COR-L47 (cell line): Measurements from ENCODE around the gene PKNOX2.
A peak's percentile ranks its signal among the peaks of the same experiment; 100 is the strongest.

Experiments used
- DNase-seq: peaks from one replicate; lab custom pipeline; 2025; lab: John Stamatoyannopoulos, UW

Gene PKNOX2

DNA sequence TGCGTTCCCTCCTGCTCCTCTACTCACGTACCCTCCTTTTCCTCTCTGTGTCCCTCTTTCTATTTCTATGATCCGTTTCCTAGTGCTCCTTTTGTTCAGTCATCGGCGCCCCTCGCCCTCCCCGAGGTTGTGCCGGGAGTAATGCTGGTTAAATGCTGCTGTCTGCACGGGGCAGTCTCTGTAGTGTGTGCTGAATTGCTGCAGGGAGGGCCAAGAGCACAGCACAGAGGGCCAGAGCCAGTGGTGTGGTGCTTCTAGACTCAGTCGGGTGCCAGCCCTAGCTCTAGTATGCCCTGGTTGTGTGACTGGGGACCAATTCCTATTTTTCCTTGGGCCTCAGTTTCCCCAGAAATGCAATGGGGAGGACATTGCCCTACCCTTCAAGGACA is 98.3 kb downstream of the PKNOX2 start:
- DNase-seq: no peak

DNA sequence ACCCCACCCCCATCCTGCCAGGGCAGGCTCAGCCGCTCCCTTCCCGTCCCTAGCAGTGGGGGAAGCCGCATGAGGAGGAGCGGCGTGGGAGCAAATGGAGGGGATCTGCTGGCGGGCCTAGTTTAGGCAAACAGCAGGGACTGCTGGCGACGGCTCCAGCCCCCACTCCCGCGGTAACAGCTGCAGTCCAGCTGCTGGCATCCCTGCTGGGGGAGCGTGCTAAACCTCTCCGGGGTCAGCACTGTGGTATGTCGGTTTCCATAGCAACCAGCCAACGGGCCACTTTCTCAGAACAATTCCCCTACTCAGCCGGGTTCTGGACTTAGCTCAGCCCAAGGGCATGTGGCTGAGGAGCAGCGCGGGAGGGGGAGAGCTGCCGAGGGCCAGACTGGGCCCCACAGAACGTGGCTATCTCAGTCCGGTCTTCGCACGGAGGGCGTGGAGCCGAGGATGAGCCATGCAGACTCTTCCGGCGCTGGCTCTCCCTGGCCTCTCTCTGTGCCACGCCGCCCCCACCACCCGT is 98.8 kb downstream of the PKNOX2 start:
- peak; percentile 40 for DNase-seq

DNA sequence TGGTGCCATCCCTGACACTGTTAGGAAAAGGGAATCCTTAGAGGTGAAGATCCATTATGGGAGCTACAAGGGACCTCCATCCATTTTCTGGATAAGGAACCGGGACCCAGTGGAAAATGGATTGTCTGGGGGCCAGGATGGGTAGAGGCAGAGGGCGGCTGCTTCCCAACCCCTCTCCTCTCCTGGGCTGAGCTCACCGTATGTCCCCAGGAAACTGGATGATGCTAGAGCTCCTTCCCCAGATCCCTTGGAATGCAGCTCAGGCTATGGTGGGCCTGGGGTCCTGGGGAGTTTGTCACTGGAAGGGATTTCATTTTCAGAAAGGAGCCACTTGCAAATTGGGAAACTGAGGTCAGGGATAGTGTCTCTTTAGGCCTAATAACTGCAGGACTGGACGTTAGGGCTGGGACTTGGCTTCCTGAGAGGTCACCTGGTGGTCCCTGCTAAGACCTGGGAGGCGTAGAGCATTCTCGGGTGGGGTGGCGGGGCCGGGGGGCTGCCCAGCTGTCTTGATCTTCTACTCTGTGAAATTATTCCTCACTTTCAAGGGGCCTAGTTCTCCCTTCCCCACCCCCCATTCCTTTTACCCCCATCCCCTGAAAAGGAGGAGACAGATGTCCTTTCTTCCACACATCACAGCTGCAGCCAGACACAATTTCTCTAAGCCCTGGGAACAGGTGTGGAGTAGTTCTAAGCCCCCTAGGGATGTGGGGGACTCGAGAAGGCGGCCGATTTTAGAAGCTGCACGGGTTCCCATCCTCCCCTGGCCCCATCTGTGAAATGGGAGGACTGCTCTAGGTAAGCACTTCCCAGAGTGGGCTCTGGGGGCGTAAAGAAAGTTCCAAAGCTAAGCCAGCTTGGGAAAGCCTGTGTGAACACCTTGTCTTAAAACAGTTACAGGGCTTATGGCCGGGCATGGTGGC is 99.8 kb downstream of the PKNOX2 start:
- no peak for DNase-seq

DNA sequence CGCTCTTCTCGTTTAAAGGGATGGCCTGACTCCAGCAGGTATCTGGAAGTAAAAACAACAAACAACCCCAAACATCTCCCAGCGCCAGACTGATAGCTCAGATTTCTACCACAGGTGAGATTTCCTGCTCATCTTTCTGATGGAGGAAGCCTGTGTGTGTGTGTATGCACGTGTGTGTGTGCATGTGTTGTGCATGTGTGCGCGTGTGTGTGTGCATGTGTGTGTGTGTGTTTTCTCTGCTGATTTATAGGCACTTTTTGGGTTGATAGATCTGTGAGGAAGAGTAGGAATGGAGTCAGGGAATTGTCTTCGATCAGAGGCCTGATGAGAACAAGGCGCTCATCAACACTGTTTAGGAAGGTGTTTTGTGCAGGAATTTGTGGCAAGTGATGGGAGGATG is 103.0 kb downstream of the PKNOX2 start:
- no peak for DNase-seq

DNA sequence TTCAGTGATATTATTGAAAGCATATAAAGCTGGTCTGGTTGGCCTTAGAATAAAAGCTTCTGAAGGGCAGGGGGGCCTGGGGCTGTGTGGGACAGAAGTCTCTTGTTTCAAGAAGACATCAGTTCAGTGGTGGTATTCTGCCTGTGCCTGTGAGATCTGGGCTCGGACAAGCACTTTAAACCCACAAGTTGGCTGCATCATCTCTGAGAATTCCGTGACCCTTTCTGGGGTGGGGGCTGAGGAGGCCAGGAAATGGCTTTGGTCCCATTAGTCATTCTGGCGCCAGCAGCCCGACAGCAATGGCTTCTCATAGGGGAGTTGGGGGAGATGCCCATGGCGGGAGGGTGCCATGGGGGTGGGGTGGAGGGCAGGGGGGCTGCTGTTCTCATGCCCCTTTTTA is 104.1 kb downstream of the PKNOX2 start:
- DNase-seq: no peak

DNA sequence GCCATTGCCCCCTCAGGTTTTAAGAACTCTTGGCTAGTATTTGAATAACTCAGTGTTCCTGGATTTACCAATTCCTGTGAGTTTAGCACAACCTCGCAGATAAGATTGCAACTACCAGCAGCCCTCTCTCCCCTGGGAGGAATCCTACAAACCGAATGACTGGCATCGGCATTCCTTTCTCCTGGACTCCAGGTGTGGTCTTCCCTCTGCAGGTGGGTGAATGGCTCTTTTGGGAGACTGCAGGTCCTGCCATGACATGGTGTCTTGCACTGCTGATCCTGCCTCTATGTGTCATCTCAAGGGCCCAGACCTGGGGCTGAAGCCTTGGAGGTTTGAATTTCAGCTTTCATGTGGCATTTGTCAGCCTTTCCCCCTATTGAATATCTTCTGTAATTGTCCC is 105.6 kb downstream of the PKNOX2 start:
- DNase-seq: no peak

DNA sequence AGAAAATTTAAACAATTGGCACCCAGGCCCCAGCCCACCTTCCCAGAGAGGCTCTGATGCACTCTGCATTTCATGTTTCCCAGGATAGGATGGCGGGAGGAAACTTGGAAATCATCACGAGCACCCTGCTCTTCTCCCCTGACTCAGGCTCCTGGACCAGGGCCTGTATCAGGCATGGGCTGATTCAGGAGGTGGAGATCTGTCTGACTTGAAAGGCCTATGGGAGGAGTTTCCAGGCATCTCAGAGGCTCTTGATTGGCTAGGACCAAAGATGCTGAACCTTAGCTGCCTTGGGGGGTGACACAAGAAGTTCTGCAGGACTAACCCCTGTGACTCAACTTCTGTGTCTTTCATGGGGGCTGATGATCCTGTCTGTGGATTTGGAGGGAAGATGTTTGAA is 106.2 kb downstream of the PKNOX2 start:
- no peak for DNase-seq

DNA sequence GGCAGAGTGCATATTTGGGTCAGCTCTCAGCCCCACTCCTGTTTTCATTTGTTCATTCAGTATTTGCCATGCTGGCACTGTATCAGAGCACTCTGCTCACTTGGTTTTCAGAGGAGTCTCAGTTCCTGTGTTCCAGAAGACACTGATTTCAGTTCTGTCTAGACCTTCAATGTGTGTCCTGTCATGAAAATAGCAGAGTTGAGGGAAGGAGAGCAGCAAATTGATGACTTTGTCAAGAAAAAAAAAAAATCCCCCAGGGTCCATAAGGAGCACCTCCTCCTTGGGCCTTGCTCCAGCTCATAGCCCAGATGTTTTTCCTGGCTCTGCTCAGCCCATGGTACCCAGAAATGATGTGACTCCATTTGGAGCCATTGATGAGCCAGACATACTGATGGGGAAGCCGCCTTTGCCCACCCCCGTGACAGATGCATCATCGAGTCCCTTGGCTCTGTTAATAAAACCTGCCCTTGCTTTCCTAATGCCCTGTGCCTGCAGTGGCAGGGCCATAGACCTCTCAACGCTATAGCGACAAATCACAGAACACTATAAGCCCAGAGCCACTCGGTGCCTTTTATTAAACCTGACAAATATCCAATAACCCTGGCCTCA is 107.0 kb downstream of the PKNOX2 start:
- DNase-seq: no peak

DNA sequence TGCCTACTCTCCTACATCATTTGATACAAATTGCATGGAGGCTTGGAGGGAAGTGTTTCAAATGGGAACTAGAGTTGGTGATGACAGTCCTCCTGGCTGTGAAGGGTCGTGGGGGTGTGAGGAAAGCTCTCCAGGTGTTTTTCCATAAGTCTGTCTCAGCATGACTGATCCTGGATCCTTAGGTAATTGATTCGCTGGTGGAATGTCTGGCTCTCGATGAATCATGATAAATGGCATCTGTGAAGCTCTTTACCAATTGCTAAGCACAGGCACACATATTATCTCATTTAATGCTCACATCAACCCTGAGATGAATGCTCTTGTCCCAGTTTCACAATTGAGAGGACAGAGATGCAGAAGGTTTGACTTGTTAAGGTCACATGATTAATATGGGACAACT is 107.5 kb downstream of the PKNOX2 start:
- DNase-seq: no peak

DNA sequence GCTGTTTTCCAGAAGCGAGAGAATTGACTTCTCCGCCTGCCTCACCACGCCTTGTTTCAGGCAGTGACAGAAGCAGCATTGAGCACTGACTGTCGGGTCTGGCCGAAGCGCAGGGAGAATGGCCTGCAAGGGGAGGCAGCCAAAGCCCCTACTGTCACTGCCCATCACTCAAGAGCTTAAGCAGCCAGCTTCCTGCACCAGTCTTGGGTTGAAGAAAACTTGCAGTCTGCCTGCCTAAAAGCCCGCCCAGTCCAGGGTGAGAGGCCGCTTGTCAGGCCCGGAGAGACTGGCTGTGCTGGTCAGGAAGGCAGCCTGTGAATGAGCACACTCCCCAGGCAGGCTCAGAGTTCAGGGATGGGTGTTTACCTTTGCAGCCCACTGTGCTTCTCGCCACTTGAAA is 108.3 kb downstream of the PKNOX2 start:
- DNase-seq: no peak

DNA sequence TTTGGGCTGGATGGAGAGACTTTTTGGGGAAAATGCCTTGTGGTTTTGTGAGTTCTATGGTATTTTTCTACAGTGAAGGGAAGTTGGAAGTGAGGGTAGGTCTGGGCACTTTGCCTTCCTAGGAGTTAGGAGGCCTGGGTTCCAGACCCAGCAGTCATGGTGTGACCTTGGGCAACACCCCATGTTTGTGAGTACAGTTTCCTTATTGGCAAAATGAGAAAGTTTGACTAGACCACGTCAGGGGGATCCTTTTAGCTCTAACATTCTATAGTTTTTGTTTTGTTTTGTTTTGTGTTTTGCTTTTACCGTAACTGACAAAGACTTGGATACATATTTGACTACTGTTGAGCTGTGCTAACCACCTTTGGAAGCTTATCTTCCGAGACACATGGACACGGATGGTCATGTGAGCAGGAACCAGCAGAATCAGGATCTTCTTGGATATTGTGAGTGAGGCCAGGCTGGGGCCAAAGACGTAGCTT is 109.0 kb downstream of the PKNOX2 start:
- DNase-seq: no peak

DNA sequence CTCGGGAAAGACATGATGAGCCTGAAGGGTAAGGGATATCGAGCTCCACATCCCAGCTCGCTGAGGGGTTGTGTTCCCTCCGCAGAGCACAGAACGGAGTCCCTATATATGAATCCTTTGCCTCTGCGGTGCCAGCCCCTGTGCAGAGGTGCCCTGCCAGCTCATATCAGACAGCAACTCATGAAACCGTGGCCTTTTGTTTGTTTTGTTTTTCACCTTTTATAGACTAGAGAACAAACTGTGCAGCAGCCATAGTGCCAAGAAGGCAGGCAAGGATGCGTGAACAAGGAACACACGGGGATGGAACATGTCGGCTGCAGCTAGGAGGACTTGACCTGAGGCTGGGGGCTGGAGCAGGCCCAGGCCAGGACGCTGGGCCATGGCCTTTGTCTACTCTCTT is 109.8 kb downstream of the PKNOX2 start:
- DNase-seq: no peak

DNA sequence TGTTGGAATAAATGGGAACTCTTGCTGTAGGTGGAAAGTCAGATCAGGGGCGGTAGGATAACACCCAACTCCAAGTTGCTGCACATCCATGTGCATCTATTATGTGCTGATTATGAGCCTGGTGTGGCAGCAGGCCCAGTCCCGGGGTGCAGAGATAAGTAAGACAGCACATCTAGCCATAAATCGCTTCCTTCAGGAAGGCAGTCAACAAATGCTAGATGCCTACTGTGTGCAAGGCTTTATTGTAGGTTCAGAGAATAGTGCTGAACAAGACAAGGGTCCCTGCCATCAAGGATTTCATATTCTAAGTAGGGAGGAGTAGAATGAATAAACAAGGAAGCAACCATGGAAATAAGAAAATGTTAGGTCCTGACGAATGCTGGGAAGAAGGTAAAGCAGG is 110.2 kb downstream of the PKNOX2 start:
- no peak for DNase-seq

DNA sequence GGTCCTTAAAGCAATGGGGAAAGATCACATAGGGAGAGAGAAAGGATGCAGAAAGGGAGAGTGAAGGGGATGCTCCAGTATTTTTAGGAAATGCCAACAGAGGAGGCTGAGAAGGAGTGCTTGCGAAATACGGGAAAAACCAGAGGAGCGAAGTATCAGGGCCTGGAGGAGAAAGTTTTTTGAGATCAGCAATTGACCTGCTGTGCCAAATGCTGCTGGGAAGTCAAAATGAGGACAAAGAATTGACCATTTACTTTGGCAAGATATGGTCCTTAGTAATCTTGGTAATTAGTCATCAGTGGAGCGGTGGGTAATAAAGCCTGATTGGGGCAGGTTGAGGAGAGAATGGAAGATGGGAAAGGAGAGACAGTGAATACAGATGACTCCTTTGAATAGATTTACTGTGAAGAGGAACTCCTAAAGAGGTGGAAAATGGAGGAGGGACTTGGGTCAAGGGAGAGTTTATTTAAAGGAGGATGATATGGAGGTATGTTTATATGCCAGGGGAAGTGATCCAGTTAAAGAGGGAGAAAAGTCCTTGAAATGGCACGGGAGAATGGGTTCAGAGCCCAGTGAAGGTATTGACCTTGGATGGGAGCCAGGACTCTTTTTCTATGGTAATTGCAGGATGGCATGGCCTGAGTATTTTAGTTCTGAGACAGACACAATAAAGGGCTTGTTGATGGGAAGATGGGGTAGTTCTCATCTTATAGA is 111.5 kb downstream of the PKNOX2 start:
- peak; percentile 25 for DNase-seq

DNA sequence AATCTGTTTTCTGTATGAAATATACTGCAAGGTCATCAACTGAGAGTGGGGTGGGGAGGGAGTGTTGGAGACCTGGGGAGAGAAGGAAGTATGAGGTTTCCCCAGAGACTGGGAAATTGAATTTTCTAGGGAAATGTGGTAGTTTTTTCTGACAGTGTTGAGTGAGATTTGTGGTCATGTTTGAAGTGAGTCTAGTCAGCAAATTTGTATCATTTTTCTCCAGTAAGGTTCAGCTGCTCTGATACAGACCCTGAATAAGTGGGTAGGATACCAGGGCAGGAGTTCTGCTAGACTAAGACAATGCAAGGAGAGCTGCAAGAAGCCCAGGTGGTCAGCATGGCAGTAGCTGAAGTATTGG is 112.0 kb downstream of the PKNOX2 start:
- no peak for DNase-seq

DNA sequence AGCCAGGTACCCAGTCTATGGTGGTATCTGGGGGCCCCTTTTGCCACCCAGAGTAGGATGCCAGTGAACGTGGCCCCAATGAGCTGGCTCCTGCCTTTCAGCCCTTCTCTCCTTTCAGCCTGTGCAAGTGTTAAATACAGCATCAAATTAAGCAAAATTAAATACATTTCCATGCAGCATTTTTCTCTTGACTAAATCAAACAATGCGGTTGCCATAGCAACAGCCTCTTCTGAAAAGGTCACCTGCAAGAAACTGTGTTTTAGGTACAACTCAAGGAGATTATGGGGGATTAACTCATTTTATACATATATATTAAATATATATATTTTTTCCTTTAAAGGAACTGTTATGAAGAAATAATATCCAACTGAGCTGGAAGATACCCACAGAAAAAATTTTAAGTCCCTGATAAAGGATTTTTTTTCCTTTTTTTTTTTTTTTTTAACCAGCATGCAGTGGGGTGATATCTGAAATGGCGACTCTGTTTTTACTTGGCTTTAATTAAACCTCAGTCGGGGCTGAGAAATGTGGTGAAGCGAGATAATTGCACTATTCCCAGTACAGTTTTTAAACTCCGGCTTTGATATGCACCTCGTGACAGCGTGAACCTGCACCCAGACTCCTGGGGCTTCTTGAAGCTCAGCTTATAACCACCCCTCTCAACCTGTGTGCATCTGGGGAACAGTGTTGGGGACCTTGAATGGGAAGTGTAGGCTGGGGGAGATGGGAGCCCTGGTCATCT is 115.3 kb downstream of the PKNOX2 start:
- DNase-seq: no peak

DNA sequence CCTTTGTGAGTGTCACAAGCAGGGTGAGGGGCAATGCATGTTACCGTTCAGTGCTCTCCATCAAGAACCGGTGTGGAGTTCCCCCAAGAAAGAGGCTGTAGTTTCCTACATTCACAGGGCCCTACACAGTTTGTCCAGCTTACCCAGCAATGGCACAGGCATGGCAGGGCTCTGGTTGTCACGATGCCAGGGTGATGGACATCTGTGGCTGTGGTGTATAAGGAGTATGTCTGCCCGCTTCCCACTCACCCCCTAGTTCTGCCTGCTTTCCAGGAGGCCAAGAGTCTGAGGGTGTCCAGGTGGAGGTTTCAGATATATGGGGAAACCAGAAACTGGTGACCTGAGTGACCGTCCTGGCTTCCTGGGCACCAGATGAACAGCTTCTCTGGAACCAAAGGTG is 116.1 kb downstream of the PKNOX2 start:
- DNase-seq: no peak

DNA sequence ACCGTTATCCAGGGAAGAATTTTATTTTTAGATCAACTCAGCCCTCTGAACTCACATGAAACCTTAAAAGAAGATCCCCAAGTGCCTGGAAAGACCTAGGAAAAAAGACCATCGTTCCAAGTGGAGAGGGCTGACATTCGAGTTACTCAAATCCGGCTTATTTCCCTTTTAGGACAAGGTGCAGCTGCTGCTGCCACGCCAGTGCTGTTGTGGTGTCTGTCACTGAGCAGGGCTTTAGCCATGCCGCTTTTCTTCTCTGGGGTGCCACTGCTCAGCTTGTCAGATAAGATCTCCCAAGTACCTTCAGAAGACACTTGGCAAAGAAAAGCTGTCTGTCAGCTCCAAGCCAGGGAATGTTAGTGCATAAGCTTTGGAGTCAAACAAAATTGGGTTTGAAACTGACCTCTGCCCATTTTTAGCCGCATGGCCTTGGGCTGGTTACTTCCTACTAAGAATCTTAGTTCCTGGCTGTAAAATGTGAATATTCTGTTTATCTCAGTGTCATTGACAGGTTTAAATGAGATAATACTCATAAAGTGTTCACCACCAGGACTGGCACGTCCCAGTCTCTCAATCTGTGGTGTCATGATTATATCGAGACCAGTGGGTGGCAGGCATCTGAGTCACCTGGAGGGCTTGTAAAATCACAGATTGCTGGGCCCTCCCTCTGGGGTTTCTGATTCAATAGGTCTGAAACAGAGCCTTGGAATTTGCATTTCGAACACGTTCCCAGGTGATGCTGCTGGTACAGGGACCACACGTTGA is 117.5 kb downstream of the PKNOX2 start:
- DNase-seq: no peak

DNA sequence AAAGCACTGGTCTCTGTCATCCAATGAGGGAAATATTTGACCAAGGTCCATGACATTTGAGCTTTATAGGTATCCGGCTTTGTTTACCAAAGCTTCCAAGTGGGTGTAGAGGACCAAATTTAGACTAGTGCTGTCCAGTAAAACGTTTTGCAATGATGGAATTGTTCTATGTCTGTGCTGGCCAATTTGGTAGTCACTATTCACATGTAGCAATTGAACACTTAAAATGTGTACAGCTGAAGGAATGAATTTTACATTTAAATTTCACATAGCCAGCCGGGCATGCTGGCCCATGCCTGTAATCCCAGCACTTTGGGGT is 118.0 kb downstream of the PKNOX2 start:
- DNase-seq: no peak

DNA sequence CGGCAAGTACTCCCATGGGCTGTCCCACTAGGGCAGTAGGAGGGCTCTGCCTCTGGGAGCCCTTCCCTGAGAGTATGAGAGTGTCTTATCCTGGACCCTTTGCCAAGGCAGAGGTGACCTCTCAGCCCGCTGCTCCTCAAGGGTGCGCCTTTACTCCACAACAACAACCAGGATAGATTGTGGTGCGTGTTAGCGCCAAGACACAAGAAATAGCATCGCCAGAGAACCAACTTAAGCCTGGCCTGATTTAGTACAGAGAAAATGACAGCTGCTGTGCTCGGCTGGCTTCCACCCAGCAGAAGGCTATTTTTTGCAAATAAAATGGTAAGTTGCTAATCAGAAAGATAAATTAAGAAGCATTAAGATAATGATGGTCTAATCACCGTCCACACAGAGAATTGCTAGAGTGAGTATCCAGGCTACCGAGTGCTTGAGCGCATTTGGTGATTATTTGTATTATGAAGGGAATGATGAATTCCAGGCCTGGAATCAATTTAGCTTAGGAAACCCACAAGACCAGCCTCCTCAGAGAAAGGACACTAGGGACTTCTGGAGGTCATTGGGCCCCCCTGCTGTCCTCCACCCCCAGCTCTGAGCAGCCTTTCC is 119.8 kb downstream of the PKNOX2 start:
- DNase-seq: no peak

DNA sequence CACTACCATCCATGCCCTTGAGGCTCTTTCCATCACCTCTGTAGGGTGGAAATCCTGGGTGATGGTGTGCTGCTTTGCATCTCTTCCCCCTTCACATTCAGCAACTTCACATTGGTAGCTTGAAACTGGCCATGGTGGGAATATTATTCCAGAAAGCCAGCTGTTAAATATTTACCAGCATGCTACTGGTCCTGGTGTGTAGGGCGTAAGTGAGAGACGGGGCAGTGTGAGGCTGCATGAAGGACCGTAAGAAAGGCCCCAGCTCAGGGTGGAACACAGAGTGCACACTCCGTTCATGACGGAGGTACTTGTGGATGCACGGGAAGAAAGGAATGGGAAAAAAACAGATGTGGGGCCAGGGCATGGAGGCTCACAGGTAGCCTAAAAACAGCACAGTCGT is 121.3 kb downstream of the PKNOX2 start:
- no peak for DNase-seq
